AG04449 (cell line): ENCODE measurements around the gene TMEM198.

Experiments used
- CTCF ChIA-PET: fragments of 350-600 bp; formaldehyde crosslinking; extraction: SDS; loops from one replicate; lab custom pipeline; 2021; ENCODE audit warnings: antibody characterized with exemption; lab: Yijun Ruan, JAX
- POLR2A ChIA-PET: fragments of 400-600, 350-600 bp; formaldehyde crosslinking; extraction: SDS; loops from one replicate; lab custom pipeline; 2020; ENCODE audit warnings: antibody characterized with exemption, inconsistent platforms; lab: Yijun Ruan, JAX
- DNase-seq: peaks from one replicate; pipeline ENCODE4 v3.0.0-alpha.2; 2010; ENCODE audit warnings: low read depth, low spot score
- H3K4me3 ChIP-seq: 2 replicates; pipeline ENCODE4 v1.5.1; 2011; ENCODE audit warnings: low read depth, mild to moderate bottlenecking, control low read depth, low read length
- CTCF ChIP-seq: IDR thresholded peaks from one replicate; pipeline ENCODE4 v1.5.1; 2011; ENCODE audit warnings: mild to moderate bottlenecking, moderate library complexity, low read length, control low read depth, inconsistent platforms; ENCODE audit not compliant: insufficient read depth; ENCODE audit errors: missing control alignments

The TMEM198 gene

GRCh38 chr2:219537657-219538488, 6.0 kb upstream of the TMEM198 start:
- ChIA-PET CTCF (interaction anchor here (1.1 to 10.5 kb wide), 12 partner anchors 12 to 158 kb away, joined by 3 to 206 read pairs (median 10); a partner anchor contains a TSS), POLR2A (no interaction called here)
- no peak overlapping the region for H3K4me3 ChIP-seq
- no peak for DNase-seq
- no peak for TF ChIP-seq CTCF

GRCh38 chr2:219538504-219538951, 5.3 kb upstream of the TMEM198 start:
- CTCF ChIA-PET: interaction anchor here (1.1 to 10.5 kb wide), 10 partner anchors 12 to 151 kb away, joined by 3 to 206 read pairs (median 12); a partner anchor contains a TSS
- no peak overlapping the region for H3K4me3 ChIP-seq
- POLR2A ChIA-PET: no interaction called here
- no peak for TF ChIP-seq CTCF
- no peak for DNase-seq

- ChIA-PET CTCF (interaction anchor here (1.1 to 10.5 kb wide), 8 partner anchors 13 to 151 kb away, joined by 3 to 206 read pairs (median 38); a partner anchor contains a TSS), POLR2A (interaction anchor here (0.6 kb wide), 1 partner anchor 63 kb away, joined by 3 read pairs; no protein-coding TSS in a partner anchor)
- H3K4me3 ChIP-seq: no peak overlapping the region
- DNase-seq: no peak
- TF ChIP-seq CTCF: no peak
Measured at GRCh38 chr2:219538956-219539788, 4.7 kb upstream of the TMEM198 start.

GRCh38 chr2:219539926-219540678, 3.7 kb upstream of the TMEM198 start:
- H3K4me3 ChIP-seq: no peak overlapping the region
- no peak for DNase-seq
- no peak for TF ChIP-seq CTCF
- CTCF ChIA-PET: interaction anchor here (0.9 to 10.5 kb wide), 19 partner anchors 7 to 197 kb away, joined by 3 to 206 read pairs (median 6); partner anchors contain the start of gene GMPPA
- POLR2A ChIA-PET: interaction anchor here (1.1 kb wide), 1 partner anchor 149 kb away, joined by 3 read pairs; no protein-coding TSS in a partner anchor

- CTCF ChIA-PET: interaction anchor here (0.6 to 10.5 kb wide), 51 partner anchors 8 to 196 kb away, joined by 3 to 206 read pairs (median 4); partner anchors contain the start of genes GMPPA and STK11IP
- POLR2A ChIA-PET: interaction anchor here (1.1 kb wide), 1 partner anchor 148 kb away, joined by 3 read pairs; no protein-coding TSS in a partner anchor
- no peak overlapping the region for H3K4me3 ChIP-seq
Measured at GRCh38 chr2:219540784-219541504, 2.9 kb upstream of the TMEM198 start.

More at GRCh38 chr2:219540784-219541504, 2.9 kb upstream of the TMEM198 start:
- no peak for DNase-seq
- TF ChIP-seq CTCF: no peak
